Lower leg skin (tissue), 4 donors: ENCODE measurements around the gene SYT2. TPM values are rescaled to one million over a fixed set of nuclear protein-coding genes. Genes with fewer than 3 reads are reported as not detected.
"Not testable (repeated sequence)": the region's sequence is repeated elsewhere in the genome, so short reads cannot be mapped to it uniquely, and the experiment has no call there.

Experiments
- DNase-seq, 2 donors: peaks; one replicate each; pipeline ENCODE4 v3.0.0-alpha.2; 2019; ENCODE audit warnings: low spot score in 2 of 2
- H3K4me3 ChIP-seq: fragments of 200-600 bp; sonication (generic); 2 replicates; pipeline ENCODE4 v1.5.1; 2017; ENCODE audit warnings: mild to moderate bottlenecking, low read depth; ENCODE audit not compliant: poor library complexity, severe bottlenecking
- POLR2A ChIP-seq, 2 donors: fragments of 450-650 bp; IDR thresholded peaks; one replicate each; pipeline ENCODE4 v1.6.1; 2016 to 2017; ENCODE audit warnings: antibody characterized with exemption in 2 of 2, mild to moderate bottlenecking in 1 of 2, moderate library complexity in 1 of 2
- WGBS, 2 donors: methylation state at CpG; one replicate each; pipeline ENCODE4 v1.1.5; 2018; 5-methylcytosine and 5-hydroxymethylcytosine counted together
- intact Hi-C: fragments of 100-400 bp; cut with DNase I; formaldehyde crosslinking; loops from one replicate; pipeline ENCODE4 v1.15.0; 2023; ENCODE audit warnings: low total_unique reads
- total RNA-seq, 4 donors: library from RNA; depleted of rRNA; stranded (reverse); fragments of >200 nt; gene quantifications; one replicate each; pipeline ENCODE4 v1.1.0, GENCODE V29; 2016
- TF ChIP-seq, protein P1 (sequence below), 3 donors: fragments of 450-650 bp; IDR thresholded peaks; one replicate each; pipeline ENCODE4 v1.5.1; 2016; ENCODE audit warnings: antibody characterized with exemption in 3 of 3, mild to moderate bottlenecking in 3 of 3, moderate library complexity in 2 of 3

The SYT2 gene
- total RNA-seq, 4 donors from 2014 or later = not detected

DNA sequence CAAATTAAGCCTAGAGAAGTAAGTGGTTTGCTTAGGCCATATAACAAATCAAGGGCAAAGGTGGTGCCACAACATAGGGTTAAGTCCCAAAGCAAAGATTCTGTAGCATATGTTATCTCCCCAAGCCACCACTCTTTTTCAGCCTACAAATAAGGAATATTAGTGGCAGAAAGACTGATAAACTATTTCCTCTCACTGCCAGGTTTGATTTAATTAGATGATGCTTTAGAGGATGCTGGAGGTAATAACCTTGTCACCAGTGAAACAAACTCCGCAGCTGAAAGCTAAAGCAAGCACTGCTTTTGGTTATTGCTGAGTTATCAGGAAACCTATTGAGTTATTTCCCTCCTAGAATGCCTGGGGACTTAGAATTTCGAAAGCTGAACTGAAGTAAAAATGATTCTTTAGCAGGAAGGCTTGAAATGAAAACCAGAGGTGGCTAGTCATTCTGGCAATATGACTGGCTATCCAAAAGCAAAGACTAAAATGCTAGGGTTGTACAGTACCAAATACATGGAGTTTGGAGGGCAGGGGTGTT is 145.2 kb downstream of the SYT2 start:
- 71 to 74% methylated on average over 2 of the region's 2 CpGs for WGBS, 2 donors
- no peak for TF ChIP-seq POLR2A (IDR thresholded peaks at IDR 0.05)
- TF ChIP-seq, protein P1, sequence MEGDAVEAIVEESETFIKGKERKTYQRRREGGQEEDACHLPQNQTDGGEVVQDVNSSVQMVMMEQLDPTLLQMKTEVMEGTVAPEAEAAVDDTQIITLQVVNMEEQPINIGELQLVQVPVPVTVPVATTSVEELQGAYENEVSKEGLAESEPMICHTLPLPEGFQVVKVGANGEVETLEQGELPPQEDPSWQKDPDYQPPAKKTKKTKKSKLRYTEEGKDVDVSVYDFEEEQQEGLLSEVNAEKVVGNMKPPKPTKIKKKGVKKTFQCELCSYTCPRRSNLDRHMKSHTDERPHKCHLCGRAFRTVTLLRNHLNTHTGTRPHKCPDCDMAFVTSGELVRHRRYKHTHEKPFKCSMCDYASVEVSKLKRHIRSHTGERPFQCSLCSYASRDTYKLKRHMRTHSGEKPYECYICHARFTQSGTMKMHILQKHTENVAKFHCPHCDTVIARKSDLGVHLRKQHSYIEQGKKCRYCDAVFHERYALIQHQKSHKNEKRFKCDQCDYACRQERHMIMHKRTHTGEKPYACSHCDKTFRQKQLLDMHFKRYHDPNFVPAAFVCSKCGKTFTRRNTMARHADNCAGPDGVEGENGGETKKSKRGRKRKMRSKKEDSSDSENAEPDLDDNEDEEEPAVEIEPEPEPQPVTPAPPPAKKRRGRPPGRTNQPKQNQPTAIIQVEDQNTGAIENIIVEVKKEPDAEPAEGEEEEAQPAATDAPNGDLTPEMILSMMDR (IDR thresholded peaks at IDR 0.05) = no peak
- no peak for DNase-seq
- no peak overlapping the region for H3K4me3 ChIP-seq
- intact Hi-C loops = no loop called here

DNA sequence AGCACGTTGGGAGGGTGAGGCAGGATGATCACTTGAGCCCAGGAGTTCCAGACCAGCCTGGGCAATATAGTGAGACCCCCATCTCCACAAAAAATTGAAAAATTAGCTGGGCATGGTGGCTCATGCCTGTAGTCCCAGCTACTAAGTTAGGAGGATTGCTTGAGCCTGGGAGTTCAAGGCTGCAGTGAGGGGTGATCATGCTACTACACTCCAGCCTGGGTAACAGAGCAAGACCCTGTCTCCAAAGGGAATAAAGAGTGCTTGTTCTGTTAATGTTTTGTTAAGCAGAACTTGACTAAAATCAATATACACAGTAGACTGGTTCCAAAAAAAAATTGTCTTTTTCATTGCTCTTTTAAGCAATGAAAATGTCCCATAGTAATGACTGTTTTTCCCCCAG is 146.4 kb downstream of the SYT2 start:
- TF ChIP-seq, protein P1 (IDR thresholded peaks at IDR 0.05) = no peak
- intact Hi-C loops = no loop called here
- DNase-seq = no peak
- WGBS, 2 donors = 64 to 79% methylated on average over 1 of the region's 1 CpG
- H3K4me3 ChIP-seq = no peak overlapping the region

DNA sequence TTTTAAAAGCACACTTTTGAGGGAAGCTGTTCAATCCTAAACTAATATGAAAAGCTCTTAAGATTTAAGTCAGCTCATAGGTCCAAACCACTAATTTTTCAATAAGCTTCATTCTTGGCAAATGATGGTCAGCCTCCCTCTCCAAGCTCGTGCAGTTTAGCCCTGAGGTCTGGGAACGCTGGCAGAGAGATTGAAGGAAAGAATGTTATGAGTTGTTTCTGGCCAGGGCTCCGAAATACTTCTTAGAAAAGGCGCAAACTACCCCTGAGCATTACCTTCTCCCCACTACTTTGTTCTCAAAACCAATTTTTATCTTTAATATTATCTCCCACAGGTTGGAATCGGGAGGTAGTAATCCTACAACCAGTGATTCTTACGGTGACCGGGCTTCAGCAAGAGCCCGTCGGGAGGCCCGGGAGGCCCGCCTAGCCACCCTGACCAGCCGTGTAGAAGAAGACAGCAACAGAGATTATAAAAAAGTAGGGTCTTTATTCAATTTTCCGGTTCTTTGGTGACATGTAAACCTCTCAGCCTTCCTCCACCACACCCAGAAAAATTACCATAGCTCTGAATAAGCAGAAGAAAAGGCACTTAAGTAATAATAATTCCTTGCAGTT is 147.7 kb downstream of the SYT2 start:
- 48 to 51% methylated on average over 13 of the region's 13 CpGs for WGBS, 2 donors

DNA sequence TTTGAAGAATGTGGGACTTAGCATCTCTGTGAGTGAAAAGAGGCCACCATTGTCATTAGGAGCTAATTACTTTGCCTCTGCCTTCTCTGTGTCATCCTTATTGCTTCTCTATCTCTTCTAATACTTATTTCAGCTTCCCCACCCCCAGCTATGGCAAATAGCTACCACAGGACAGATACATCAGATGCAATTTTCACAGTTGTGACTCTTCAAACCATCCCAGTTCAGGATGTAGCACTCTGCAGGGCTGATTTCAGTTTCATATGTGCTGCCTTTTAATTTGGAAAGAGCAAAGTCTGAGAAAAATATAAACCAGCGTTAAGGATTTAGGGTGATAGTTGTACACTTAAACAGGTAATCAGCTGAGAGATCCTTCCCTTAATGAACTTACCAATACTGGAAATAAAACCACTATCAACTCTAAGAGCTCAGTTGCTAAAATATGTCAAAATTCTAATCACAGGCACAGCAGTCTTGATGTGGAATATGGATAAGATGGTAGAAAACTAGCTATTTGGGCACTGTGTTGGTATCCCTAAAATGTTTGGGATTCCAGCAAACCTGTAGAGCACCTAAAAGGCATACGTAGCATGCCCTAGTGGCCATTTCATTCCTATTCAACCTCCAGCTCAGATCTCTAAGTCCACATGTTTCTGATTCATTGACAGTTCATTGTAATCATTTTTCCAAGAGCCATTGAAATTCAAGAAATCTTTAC is 148.4 kb downstream of the SYT2 start:
- TF ChIP-seq POLR2A (IDR thresholded peaks at IDR 0.05) = no peak
- TF ChIP-seq, protein P1 (IDR thresholded peaks at IDR 0.05) = no peak
- intact Hi-C loops = no loop called here
- 77 to 81% methylated on average over 2 of the region's 2 CpGs for WGBS, 2 donors
- no peak overlapping the region for H3K4me3 ChIP-seq
- DNase-seq = no peak

More for the DNA sequence above, 147.7 kb downstream of the SYT2 start:
- intact Hi-C loops = no loop called here
- no peak for DNase-seq
- TF ChIP-seq, protein P1 (IDR thresholded peaks at IDR 0.05) = no peak
- TF ChIP-seq POLR2A (IDR thresholded peaks at IDR 0.05) = no peak
- no peak overlapping the region for H3K4me3 ChIP-seq

DNA sequence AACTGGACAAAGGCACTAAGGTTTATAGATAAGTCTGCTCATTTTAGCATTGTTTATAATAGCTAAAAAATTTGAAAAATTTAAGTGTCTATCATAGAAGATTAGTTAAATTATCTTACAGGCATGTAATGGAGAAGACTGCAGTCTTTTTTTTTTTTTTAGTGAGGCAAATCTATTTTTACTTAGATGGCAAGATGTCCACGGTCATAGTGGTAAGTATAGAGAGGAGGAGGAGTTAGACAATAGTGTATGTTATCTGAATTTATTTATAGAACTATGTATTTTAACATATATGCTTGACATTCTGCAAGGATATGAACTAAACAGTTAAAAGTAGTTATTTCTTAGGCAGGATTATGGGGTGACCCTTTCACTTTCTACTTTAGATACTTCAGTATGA is 149.0 kb downstream of the SYT2 start:
- WGBS, 2 donors = 90 to 96% methylated on average over 1 of the region's 1 CpG
- no peak for TF ChIP-seq POLR2A (IDR thresholded peaks at IDR 0.05)
- TF ChIP-seq, protein P1 (IDR thresholded peaks at IDR 0.05) = no peak
- no peak for DNase-seq
- no peak overlapping the region for H3K4me3 ChIP-seq
- intact Hi-C loops = no loop called here

DNA sequence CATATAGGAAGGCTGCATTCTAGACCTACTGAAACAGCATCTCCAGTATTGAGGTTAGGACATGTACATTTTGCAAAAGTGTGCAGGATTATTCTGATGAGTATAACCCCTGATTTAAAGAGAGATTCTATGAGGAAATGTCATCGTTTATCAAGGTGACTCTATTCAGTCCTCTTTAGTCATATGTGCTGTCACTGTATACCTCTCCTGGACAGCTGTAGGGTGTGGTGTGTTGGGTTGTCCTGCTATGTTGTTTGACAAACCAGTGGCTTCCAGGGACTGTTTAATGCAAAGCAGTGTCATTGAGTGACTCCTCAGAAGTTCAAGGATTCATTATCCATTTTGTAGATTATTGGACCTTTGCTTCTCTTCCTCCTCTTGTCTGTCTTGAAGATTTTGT is 152.6 kb downstream of the SYT2 start:
- H3K4me3 ChIP-seq, intact Hi-C loops, DNase-seq: not testable (repeated sequence)
- WGBS, 2 donors = 74 to 81% methylated on average over 1 of the region's 1 CpG

DNA sequence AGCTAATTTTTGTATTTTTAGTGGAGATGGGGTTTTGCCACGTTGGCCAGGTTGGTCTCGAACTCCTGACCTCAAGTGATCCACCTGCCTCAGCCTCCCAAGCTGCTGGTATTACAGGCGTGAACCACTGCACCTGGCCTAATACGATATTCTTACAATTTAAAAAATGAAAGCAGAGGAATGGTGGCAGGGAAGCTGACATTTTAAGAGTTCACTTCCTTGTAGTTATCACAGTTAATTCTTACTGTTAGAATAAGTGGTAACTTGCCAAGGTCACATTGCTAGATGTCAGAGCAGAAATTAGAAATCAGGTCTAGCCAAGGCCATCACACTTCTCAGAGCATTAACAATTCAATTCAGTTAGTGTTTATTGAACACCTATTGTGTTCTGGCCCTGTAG is 154.2 kb downstream of the SYT2 start:
- H3K4me3 ChIP-seq, intact Hi-C loops, DNase-seq: not testable (repeated sequence)
- WGBS, 2 donors = 89 to 93% methylated on average over 4 of the region's 4 CpGs

DNA sequence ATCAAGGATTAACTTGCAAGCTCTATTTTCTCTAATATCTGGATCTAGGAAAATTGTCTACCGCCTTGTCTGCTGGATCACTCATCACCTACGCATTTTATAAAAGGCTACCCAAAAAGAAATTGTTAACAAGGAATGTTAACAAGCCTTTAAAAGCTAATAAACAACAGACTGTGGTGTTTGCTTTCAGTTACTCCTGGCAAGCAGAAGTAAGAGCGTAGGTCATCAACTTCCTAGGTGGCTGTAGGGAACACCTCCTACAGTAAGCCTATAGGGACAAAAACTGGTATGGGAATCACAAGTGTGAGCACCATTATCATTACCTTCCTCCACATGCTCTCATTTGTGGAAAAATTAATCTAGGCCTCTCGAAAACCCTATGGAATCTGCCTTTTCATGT is 155.6 kb downstream of the SYT2 start:
- WGBS, 2 donors = 89 to 93% methylated on average over 4 of the region's 4 CpGs
- intact Hi-C loops, DNase-seq: not testable (repeated sequence)

More for the DNA sequence above, 155.6 kb downstream of the SYT2 start:
- H3K4me3 ChIP-seq = not testable (repeated sequence)
